MG63 (cell line): Measurements from ENCODE around the gene DMXL1. TPM values are rescaled to one million over a fixed set of nuclear protein-coding genes. Genes with fewer than 3 reads are reported as not detected.

Source experiments
- DNase-seq: peaks from one replicate; pipeline ENCODE4 v3.0.0-alpha.2; 2020
- H3K27me3 ChIP-seq: fragments of 250-450 bp; sonication (Bioruptor Pico); 2 replicates; pipeline ENCODE4 v1.5.1; 2020; ENCODE audit warnings: mild to moderate bottlenecking, moderate library complexity
- H3K36me3 ChIP-seq: fragments of 250-450 bp; sonication (Bioruptor Pico); 2 replicates; pipeline ENCODE4 v1.5.1; 2020; ENCODE audit warnings: mild to moderate bottlenecking, moderate library complexity
- H3K4me3 ChIP-seq: fragments of 250-450 bp; sonication (Bioruptor Pico); 2 replicates; pipeline ENCODE4 v1.5.1; 2020; ENCODE audit warnings: mild to moderate bottlenecking, moderate library complexity
- H3K9me3 ChIP-seq: fragments of 250-450 bp; sonication (Bioruptor Pico); 2 replicates; pipeline ENCODE4 v1.5.1; 2020; ENCODE audit warnings: mild to moderate bottlenecking, moderate library complexity
- total RNA-seq: library from RNA; depleted of rRNA; stranded (reverse); fragments of >200 nt; shearing (Covaris generic); gene quantifications from 2 replicates; pipeline ENCODE4 v1.2.3, GENCODE V29; 2014; ENCODE audit warnings: low replicate concordance

DMXL1 gene
- total RNA-seq, 1 experiment from 2014 or later = 18.5 TPM

DNA sequence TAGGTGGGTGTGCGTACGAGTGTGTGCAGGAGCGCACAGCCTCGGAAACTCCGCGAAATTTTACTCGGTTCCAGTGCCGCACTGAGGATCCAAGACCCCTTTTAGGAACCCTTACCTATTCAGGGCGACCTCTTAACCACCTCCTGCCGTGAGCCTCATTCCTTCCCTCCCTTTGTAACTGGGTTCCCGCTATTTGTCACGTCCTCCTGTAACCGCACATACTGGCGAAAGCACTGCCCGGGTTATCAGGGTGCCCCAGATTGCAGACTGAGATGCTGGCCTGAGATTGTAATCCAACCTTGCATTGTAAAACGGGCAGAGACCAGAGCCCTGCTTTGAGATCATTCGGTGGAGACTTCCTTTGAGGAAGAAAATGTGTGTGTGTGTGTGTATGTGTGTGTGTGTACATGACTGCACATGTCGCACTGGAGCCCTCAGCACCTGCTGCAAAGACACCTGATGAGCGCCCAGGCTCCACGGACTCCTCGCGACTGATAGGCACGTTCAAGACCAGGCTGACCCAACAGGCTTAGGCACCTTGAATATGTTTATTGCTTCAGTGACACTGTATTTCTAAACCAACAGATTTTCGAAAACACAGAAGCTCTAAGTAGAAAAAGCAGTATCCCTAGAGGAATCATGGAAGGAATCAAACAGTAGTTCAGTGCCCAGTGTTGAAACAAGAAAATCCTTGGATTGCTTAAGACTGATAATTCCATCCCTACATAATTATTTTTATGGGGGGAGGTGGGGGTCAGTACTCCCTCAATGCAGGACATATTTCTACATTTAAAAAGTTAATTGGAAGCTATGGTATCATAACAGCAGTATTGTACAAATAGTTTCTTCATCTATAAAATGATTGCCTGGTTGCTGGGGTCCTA lies 198.4 kb downstream of the DMXL1 start:
- H3K4me3 ChIP-seq = peak overlapping the region; percentile 75
- H3K9me3 ChIP-seq = no peaks in the 10 kb centered on the region; the same call in 1 of the 2 replicates
- DNase-seq = peak; percentile 28
- no peaks in the 10 kb centered on the region for H3K27me3 ChIP-seq
- no peaks in the 10 kb centered on the region for H3K36me3 ChIP-seq

DNA sequence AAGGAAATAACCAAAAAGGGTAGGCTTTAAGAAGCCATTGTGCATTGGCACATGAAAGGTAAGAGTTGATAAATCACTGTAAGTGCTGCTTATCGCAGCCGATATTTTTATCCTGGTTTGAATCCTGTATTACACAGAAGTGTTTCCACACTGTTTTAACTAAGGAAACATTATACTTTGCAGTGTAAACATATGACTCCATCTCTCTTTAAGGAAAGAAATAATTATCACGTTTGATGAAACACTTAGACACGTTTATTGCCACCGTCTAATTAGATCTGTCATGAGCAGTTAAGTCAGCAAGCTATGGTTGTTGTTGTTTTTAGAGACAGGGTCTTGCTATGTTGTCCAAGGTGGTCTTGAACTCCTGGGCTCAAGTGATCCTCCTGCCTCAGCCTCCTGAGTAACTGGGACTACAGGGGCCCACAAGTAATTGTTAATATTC lies 199.3 kb downstream of the DMXL1 start:
- H3K9me3 ChIP-seq = no peaks in the 10 kb centered on the region; the same call in 1 of the 2 replicates
- no peaks in the 10 kb centered on the region for H3K27me3 ChIP-seq
- H3K4me3 ChIP-seq = no peak overlapping the region
- no peak for DNase-seq
- H3K36me3 ChIP-seq = no peaks in the 10 kb centered on the region

DNA sequence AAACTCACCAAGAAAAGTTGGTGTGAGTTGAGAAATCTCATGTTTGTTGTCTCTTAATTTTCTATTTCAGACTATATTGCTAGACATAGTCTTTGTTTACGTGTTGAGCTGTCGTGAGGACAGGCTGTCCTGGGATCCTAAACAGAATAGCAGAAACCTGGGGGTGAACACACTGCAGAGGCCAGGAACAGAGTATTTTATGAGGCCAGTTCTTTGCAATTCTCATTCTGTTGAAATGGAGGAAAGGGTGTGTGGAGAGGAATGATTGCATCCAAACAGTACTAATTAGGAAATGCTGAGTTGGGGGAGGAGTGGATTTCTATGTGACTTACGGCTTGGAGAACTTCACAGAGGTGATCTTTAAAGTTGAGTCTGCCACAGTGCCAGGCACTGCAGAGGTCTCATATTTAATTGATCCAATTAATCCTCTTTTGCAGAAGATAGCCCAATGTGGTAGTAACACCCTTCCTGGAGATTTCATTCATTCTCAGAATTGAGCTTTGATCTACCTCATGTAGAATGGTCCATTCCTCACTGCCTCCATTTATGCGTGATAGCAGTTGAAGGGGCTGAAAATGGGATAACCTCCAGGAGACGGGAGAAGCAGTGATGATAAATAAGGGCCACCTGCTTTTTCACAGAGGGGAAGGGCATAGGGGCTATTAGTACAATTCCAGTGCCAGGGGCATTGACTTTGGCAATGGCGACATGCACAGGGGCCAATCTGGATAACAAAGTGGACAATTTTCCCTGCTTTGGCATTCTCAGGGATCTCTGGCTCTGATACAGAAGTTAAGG lies 200.3 kb downstream of the DMXL1 start:
- no peak for DNase-seq
- Histone ChIP-seq H3K9me3 (no peaks in the 10 kb centered on the region; the same call in 1 of the 2 replicates), H3K36me3 (no peaks in the 10 kb centered on the region), H3K4me3 (no peak overlapping the region), H3K27me3 (no peaks in the 10 kb centered on the region)

DNA sequence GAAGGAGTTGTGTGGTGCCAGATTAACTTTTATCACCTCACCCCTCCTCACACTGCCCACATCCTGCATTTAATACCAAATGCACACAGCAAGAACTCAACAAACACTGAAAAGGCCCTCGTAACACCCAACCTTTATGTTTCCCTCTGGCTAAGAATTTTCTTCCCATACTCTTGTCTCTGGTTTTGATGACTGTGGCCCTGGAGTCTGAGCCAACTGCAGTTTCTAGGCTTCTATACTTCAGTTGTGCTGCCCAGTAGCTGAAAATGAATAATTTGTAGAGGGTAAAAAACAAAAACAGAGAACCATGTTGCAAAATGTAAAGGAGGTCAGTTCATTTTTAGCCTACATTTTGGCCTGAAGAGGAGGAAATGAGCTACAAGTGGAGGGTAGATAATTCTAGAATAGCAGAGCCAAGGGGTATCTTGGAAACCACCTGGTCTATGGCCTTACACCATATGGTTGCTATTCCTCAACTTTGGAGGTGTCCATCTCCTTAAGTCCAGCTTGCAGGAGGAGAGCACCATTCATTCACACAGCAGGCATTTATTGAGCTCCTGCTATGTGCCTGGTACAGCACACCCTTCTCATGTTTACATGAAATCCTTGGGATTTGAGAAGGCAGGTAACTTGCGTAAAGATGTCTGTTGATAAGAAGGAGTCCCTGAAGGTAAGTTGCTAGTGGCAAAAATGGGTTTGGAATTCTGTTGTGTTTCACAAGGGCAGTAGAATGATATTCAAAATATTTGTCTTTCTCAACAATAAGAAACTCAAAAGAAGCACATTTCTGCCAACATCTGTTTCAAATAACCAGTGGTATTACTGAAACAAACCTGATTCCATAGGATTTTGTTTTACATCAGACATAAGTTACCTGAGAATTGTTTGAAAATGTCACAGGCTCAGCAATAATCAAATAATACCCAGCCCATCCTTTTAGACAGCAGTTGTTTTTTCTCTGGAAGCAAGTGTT lies 201.2 kb downstream of the DMXL1 start:
- no peak overlapping the region for H3K4me3 ChIP-seq
- no peak for DNase-seq
- H3K36me3 ChIP-seq = no peaks in the 10 kb centered on the region
- H3K9me3 ChIP-seq = no peaks in the 10 kb centered on the region; the same call in 1 of the 2 replicates
- no peaks in the 10 kb centered on the region for H3K27me3 ChIP-seq

DNA sequence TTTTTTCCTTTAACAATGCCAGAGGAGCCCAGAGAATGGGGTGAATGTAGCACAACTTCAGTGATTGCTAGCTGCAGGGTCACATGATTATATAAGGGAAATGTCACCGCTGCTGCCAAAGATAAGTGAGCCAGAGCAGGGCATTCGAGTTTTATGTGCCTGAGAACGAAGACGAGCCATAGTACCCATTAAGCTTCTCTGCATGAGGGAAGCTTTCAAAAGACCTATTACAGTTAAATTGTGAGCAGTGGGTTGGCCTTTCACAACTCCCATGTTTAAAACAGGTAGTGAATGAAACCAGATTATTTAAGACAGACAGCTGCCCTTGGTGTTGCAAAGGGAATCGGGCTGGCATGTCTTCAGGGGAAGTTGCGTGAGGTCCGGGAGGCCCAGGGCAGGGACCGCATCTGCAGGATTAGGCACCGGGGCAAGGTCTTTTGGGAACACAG lies 202.5 kb downstream of the DMXL1 start:
- Histone ChIP-seq H3K27me3 (no peaks in the 10 kb centered on the region), H3K4me3 (no peak overlapping the region), H3K9me3 (no peaks in the 10 kb centered on the region; the same call in 1 of the 2 replicates), H3K36me3 (no peaks in the 10 kb centered on the region)
- no peak for DNase-seq

DNA sequence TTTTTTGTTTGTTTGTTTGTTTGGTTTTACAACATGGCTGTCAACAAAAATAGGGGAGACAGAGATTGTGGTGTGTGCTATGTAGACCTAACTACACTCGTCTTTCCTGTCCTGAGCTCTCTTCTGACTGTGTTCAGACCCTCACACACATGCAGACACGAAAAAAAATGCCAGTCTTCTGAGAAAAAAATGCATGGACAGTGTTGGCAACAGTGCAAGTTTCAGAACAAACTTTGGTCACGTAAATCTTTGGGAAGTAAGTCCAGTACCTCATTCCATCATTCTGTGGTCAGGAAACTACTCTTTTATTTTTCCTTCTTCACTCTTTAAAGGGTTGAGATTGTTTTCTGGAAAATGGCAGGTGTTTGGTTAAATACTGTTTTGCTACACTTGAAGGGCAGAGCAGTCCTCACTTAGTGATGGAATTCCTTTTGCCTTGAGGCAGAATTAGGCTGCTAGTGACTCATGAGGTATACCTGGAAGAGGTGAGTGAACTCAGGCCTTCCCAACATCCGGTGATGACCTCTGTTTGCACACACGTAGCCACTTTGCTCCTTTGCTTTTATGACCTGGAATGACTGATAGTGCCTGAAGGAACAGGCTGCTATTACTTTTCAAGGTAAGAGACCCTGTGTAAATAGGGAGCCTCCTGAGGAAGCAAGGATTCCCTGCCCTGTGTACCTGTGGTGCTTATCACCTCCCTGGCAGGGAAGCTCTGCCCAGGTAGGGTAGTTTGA lies 203.3 kb downstream of the DMXL1 start:
- no peaks in the 10 kb centered on the region for H3K36me3 ChIP-seq
- no peak for DNase-seq
- no peak overlapping the region for H3K4me3 ChIP-seq
- no peaks in the 10 kb centered on the region; the same call in 1 of the 2 replicates for H3K9me3 ChIP-seq
- H3K27me3 ChIP-seq = no peaks in the 10 kb centered on the region

DNA sequence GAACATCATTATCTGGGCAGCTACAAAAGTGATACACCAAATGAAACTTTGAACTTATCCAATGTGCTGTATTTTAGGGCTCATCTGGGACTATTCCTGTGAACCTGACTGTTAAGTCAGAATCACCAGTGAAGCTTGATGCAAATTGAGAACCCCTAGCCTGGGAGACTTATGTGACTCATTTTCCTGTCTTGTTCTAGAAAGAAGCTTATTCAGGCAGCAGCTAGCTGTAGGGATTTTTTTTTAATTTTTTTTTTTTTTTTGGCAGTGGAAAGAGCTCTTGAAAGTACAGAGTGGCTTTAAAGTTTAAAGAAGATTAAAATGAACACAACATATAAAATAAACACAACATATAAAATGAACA lies 203.9 kb downstream of the DMXL1 start:
- no peaks in the 10 kb centered on the region for H3K36me3 ChIP-seq
- H3K4me3 ChIP-seq = no peak overlapping the region
- no peak for DNase-seq
- no peaks in the 10 kb centered on the region; the same call in 1 of the 2 replicates for H3K9me3 ChIP-seq
- H3K27me3 ChIP-seq = no peaks in the 10 kb centered on the region

DNA sequence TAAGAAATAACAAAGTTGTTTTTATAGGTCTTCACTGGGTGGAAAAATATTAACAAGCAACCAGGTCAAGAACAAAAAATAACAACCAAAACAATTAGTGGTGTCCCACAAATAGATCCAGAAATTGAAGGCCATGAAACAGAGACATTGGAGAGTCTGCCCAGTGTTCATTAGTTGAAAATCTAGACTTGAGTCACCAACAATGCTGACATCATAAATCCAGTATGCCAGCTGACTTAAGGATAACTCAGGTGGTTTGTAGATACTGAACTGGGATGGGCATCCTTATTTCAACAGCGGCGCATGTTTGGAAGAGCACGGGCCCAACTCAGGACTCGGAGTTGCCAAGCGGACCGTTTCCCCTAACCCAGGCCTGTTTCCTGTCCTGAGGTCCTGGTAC lies 204.3 kb downstream of the DMXL1 start:
- Histone ChIP-seq H3K36me3 (no peaks in the 10 kb centered on the region), H3K27me3 (no peaks in the 10 kb centered on the region), H3K9me3 (no peaks in the 10 kb centered on the region; the same call in 1 of the 2 replicates), H3K4me3 (no peak overlapping the region)
- no peak for DNase-seq

DNA sequence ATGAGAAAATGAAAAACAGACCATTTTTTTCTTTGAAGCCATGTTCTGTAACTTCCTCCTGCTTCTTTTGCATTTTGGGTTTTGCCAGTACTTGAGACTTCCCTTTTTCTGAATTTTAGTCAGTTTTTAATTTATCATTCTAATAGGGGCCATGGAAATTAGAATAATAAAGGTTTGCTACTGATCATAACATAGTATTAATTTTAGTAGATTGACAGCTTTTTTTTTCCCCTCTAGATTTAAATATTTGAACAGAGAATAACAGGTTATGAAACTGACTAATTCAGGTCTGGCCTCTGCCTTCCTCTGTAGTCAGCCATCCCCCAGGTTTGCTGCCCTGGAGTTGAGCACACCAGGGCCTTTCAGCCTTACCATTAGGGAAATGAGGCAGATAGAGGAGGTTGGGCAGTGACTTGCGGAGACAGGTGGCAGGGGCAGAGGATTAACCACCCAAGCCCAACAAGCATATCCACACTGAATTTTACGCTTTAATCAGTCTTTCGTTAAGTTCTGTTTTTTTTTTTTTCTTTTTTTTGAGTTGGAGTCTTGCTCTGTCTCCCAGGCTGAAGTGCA lies 204.8 kb downstream of the DMXL1 start:
- no peak for DNase-seq
- H3K4me3 ChIP-seq = no peak overlapping the region
- no peaks in the 10 kb centered on the region for H3K36me3 ChIP-seq
- no peaks in the 10 kb centered on the region for H3K27me3 ChIP-seq
- no peaks in the 10 kb centered on the region for H3K9me3 ChIP-seq

DNA sequence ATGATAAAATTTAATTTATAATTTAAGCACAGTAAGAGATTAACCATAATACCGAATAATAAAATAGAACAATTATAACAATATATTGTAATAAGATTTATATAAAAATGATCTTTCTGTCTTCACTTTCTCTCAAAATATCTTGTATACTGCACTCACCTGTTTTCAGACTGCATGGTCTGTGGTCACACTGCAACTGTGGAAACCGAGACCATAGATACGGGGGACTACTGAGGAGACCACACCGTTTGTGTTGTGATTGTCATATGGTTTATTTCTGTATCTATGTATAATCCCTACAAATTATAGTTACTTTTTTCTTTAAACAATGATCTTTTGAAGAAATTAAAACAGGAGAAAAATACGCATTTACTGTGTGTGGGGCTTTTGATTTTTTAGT lies 206.1 kb downstream of the DMXL1 start:
- no peak overlapping the region for H3K4me3 ChIP-seq
- no peaks in the 10 kb centered on the region for H3K36me3 ChIP-seq
- no peaks in the 10 kb centered on the region for H3K27me3 ChIP-seq
- H3K9me3 ChIP-seq = no peaks in the 10 kb centered on the region
- DNase-seq = no peak

DNA sequence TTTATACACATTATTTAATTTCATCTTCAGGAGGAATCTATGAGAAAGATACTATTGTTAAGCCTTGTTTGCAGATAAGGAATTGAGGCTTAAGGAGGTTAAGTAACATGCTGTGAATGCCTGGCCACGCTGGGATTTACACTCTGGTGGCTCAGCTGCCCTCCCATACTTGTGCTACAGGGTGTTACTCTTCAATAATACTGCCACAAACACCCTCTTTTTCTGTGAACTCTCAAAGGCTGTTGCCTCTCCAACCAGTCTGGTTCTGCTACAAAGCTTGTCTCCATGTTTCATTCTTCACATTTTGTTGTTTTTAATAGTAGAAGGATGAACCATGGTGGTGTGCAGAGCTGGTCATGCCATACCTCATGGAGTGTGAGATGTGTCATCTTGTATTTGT lies 208.2 kb downstream of the DMXL1 start:
- H3K4me3 ChIP-seq = no peak overlapping the region
- no peak for DNase-seq
- H3K36me3 ChIP-seq = no peaks in the 10 kb centered on the region
- H3K9me3 ChIP-seq = no peaks in the 10 kb centered on the region
- H3K27me3 ChIP-seq = no peaks in the 10 kb centered on the region

DNA sequence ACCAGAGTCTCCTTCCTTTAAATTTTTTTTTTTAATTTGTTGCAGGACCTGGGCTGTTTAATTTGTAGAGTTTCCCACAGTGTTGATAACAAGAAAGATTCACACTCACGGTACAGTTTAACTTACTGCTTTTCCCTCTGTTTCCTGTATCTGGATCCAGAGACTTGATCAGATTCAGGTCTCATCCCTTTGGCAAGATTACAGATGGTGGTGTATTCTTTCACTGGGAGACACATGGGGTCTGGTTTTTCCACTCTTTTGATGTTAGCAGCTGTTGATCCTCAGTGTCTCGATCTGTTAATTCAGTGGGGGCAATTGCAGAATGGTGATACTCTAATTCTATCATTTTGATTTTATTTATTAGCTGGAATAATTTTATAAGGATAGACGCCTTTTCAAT lies 209.5 kb downstream of the DMXL1 start:
- no peaks in the 10 kb centered on the region for H3K9me3 ChIP-seq
- no peaks in the 10 kb centered on the region for H3K36me3 ChIP-seq
- no peaks in the 10 kb centered on the region for H3K27me3 ChIP-seq
- H3K4me3 ChIP-seq = no peak overlapping the region
- no peak for DNase-seq

DNA sequence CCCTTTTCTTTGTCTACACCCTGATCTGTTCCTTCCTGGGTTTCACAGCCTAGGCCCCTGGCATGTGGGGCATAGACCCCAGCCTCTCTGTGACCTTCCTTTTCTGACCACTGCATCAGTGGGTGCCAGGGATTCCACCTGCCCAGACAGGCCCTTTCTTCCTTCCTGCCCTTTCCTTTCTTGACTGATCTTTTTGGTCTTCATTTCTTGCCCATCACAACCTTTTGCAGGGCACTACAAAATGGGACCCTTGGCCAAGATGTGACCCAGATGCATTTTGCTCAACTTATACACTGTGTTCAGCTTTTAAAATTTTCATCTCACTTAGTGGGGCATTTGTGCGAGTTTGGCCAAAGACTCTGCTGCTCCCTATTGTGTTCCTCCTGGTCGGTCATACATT lies 211.7 kb downstream of the DMXL1 start:
- DNase-seq = no peak
- H3K27me3 ChIP-seq = no peaks in the 10 kb centered on the region
- no peak overlapping the region for H3K4me3 ChIP-seq
- no peaks in the 10 kb centered on the region for H3K36me3 ChIP-seq
- H3K9me3 ChIP-seq = no peaks in the 10 kb centered on the region

DNA sequence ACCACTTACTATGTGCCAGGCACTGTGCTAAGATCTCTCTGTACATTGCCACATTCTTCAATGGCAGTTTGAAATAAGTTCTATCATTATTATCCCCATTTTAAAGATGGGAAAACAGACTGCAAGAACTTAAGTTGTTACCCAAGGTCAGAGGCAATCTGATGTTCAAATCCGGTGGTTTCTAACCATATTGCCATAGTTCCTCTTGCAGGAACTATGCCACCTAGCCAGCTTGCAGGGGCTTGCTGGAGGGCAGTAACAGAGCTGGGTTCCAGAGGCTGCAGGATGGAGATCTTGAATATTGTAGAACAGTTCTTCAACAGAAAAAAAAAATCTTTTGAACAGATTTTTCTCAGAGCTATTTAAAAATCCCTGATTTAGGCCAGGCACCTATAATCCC lies 213.1 kb downstream of the DMXL1 start:
- Histone ChIP-seq H3K9me3 (no peaks in the 10 kb centered on the region), H3K4me3 (no peak overlapping the region), H3K36me3 (no peaks in the 10 kb centered on the region), H3K27me3 (no peaks in the 10 kb centered on the region)
- DNase-seq = no peak

DNA sequence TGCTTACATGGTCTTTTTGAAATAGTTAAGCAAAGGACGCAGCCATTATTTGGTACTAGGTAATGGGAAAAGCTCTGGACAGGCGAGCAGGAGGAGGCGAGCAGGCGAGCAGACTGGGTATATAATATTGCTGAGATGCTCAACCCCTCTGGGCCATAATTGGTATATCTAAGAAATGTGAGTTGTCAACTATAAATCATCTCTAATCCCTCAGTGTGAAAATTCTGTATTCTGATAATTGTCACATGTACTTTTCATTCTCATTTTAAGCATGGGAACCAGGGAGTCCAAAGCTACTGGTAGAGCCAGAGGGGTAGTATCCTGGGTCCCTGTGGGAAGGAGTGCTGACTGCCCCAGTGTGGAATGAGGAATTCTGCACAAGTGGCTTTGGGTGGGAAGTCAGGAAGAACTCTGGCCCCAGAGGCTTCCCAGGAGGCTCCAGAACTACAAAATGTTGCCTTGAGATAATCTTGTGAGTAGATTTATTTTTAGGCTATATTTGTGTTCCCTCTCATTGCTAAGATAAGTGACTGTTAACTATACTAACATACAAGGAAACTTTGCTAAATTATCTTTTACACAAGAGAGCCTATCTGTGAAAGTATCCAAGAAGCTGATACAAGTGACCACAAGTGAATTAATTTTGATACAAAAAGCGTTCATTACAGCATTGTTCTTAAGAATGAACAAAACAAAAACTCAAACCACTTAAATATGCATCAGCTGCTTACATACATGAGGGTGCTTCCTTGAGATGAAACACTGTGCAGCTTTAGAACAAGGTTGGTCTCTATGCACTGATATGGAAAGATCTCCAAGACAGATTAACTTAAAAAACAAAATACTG lies 214.4 kb downstream of the DMXL1 start:
- no peaks in the 10 kb centered on the region for H3K36me3 ChIP-seq
- DNase-seq = no peak

More for the DNA sequence above, 214.4 kb downstream of the DMXL1 start:
- no peaks in the 10 kb centered on the region for H3K9me3 ChIP-seq
- H3K27me3 ChIP-seq = no peaks in the 10 kb centered on the region
- no peak overlapping the region for H3K4me3 ChIP-seq
